Hematopoietic multipotent progenitor cell treated with erythropoietin and hydrocortisone succinate and interleukin-3 and kit ligand, for 17 days (in vitro differentiated cells): ENCODE results near the gene LIN28A.
"Not testable (repeated sequence)": the region's sequence is repeated elsewhere in the genome, so short reads cannot be mapped to it uniquely, and the experiment has no call there.

ENCODE experiments used
- DNase-seq: peaks from one replicate; pipeline ENCODE4 v3.0.0-alpha.2; 2015; ENCODE audit warnings: low spot score

Gene LIN28A

DNA sequence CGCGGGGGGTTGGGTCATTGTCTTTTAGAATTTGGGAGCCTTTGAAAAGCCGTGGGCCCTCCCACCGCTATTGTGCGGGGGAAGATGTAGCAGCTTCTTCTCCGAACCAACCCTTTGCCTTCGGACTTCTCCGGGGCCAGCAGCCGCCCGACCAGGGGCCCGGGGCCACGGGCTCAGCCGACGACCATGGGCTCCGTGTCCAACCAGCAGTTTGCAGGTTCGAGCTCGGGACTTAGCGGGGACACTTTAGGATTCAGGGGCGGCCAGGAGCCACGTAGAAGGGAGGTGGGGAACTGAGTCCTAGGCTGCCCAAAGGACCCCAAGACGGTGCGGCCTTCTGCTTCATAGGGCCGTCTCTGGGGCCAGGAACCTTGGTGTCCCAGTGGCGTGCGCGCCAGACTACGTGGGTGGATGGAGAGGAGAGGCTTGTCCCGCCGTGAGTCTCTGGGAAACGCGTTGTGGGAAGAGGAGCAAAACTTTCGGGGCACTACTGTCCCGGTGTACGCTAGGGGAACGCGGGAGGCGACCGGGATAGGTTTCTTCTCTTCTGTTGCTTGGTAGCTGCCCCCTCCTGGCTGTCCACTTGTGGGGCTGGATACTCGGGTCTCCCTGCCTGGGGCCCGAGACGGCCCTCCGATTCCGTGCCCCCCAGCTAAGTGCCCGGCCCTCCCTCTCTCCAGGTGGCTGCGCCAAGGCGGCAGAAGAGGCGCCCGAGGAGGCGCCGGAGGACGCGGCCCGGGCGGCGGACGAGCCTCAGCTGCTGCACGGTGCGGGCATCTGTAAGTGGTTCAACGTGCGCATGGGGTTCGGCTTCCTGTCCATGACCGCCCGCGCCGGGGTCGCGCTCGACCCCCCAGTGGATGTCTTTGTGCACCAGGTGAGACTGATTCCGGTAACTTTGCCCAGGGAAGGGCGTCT, at the start of gene LIN28A:
Gene LIN28A, plus strand, starts transcription at position 112 of the 918 bp plus-strand sequence. Its CDS starts 75 bp downstream, at position 187.
- no peak for DNase-seq

GRCh38 chr1:26361605-26362122, 49.0 kb upstream of the LIN28A start:
- no peak for DNase-seq

- DNase-seq: no peak
These were observed 48.3 kb upstream of the LIN28A start for GRCh38 chr1:26362331-26362730.

GRCh38 chr1:26363549-26364448, 46.8 kb upstream of the LIN28A start:
- DNase-seq: peak; percentile 81

DNA sequence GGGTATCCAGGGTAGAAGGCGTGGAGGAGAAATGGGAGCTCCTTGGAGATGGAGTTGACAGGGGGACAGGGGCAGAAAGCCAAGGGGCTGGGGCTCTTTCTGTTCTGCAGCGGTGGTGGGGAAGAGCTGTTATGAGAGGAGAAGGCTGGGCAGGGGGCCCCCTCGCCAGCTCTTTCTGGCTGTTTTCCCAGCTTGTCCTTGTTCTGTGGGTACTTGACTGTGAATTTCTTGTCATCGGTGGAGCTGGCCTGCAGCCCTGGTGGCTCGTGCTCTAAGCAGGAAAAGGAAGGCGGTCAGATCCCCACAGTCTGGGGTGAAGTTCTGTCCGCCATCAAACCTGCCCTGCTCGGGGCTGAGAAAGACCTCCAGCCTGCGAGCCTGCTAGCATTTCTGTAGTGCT, 45.7 kb upstream of the LIN28A start:
- no peak for DNase-seq

- DNase-seq: no peak
These were observed 43.2 kb upstream of the LIN28A start for GRCh38 chr1:26367441-26367840.

GRCh38 chr1:26368006-26368405, 42.6 kb upstream of the LIN28A start:
- no peak for DNase-seq

- no peak for DNase-seq
These were observed 42.1 kb upstream of the LIN28A start for GRCh38 chr1:26368486-26368885.

DNA sequence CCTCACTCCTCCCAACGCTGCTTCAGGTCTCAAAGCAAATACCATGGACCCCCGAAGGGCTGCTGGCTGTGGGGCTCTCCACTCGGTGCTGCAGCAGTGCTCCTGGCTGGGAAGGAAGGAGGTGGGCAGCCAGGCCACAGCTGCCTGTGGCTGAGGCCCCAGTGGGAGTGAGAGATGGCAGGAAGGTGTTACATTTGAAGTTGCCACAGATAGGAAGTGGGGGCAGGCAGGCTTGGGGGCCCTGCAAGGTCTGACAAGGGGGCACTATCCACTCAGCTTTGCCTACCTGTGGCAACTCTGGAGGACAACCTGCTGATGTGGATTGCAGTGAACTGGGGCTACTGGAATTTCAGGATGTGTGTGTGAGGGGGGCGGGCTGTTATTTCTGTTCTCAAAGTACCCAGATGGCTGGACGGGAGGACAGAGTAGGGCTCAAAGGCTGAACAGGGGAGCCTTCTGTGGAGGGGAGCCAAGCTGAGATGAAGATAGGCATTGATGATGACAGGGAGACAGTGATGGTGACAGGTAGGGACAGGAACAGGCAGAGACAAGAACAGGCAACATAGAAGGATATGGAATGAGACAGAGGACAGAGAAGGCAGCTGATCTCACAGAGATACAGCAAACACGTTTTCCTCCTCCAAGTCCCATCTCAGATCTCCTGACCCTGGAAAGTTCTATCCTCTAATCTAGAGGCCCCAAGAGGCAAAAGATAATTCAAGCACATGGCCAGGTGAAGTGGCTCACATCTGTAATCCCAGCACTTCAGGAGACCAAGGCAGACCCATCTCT, 39.8 kb upstream of the LIN28A start:
- DNase-seq: no peak

- DNase-seq: no peak
These were observed 38.6 kb upstream of the LIN28A start for GRCh38 chr1:26372039-26372438.

GRCh38 chr1:26372611-26373010, 38.0 kb upstream of the LIN28A start, which contains the start of gene ZNF683:
TSS of gene ZNF683 (minus strand) at chr1:26372750. CDS start at chr1:26368571, 4,179 bp downstream.
- not testable (repeated sequence) for DNase-seq

- DNase-seq: no peak
These were observed 37.3 kb upstream of the LIN28A start for GRCh38 chr1:26373281-26373680.

DNA sequence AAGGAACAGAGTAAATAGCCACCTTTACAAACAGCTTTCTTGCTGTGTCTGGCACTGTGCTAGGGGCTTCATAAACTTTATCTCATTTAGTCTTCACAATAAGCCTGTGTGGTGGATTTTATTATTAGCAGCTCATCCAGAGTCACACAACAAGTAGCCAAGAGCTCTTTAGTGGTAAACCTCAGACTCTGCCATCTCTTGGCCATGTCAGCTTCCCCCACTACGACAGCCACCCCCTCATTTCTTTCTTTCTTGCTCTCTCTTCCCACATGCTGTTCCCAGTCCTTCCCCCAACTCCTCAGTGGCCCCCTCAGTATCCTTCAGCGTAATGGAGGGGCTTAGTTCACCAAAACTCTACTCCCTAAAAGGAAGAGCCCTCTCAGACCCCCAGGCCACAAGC, 36.8 kb upstream of the LIN28A start:
- no peak for DNase-seq

- not testable (repeated sequence) for DNase-seq
These were observed 36.3 kb upstream of the LIN28A start for GRCh38 chr1:26374361-26374760.

- no peak for DNase-seq
These were observed 35.5 kb upstream of the LIN28A start for GRCh38 chr1:26375081-26375480.

GRCh38 chr1:26376050-26376449, 34.6 kb upstream of the LIN28A start:
- DNase-seq: no peak

GRCh38 chr1:26378088-26378878, 32.3 kb upstream of the LIN28A start:
- DNase-seq: peak; percentile 89

- no peak for DNase-seq
These were observed 31.8 kb upstream of the LIN28A start for GRCh38 chr1:26378879-26379251.

DNA sequence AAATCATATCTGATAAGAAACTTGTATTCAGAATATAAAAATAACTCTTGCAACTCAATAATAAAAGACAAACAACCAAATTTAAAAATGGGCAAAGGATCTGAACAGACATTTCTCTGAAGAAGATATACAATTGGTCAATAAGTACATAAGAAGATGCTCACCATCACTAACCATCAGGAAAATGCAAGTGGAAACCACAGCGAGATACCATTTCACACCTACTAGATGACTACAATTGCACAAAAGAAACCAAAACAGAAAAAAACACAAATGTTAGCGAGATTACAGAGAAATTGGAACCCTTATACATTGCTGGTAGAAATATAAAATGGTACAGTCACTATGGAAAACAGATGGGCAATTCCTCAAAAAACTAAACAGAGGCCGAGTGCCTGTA, 26.5 kb upstream of the LIN28A start:
- DNase-seq: no peak

DNA sequence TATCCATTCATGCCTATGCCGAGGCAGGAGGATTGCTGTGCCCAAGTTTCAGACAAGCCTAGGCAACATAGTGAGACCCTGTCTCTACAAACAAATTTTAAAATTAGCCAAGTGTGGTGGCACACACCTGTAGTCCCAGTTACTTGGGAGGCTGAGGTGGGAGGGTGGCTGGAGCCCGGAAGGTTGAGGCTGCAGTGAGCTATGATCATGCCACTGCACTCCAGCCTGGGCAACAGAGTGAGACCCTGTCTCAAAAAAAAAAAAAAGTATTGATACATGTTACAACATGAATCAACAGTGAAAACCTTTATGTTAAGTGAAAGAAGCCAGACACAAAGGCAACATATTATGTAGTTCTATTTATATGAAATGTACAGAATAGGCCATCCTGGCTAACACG, 25.6 kb upstream of the LIN28A start:
- DNase-seq: not testable (repeated sequence)

GRCh38 chr1:26387447-26387846, 23.2 kb upstream of the LIN28A start:
- DNase-seq: no peak
